IMR-90 (cell line): ENCODE data around the gene ALKBH3. TPM values are rescaled to one million over a fixed set of nuclear protein-coding genes. Genes with fewer than 3 reads are reported as not detected.

Experiments used
- ATAC-seq: fragments of 200-7000 bp; cut with Tn5 transposase; 2 replicates; pipeline ENCODE4 v1.9.1; 2020; ENCODE audit warnings: low read depth, mild to moderate bottlenecking, moderate library complexity
- BruUV-seq: library from RNA; stranded (reverse); fragments of 400-500 nt; replicated peaks from 2 replicates; lab custom pipeline; 2021; lab: Mats Ljungman, UMichigan
- CTCF ChIA-PET: fragments of 300-600 bp; formaldehyde crosslinking; extraction: SDS; loops from one replicate; lab custom pipeline; 2021; ENCODE audit warnings: antibody characterized with exemption; lab: Yijun Ruan, JAX
- POLR2A ChIA-PET: fragments of 300-600 bp; sonication (Branson Sonifier 250); formaldehyde crosslinking; loops from one replicate; lab custom pipeline; 2022; ENCODE audit warnings: antibody characterized with exemption; ENCODE audit not compliant: unreplicated experiment; lab: Charles Lee
- DNase-seq: peaks from one replicate; pipeline ENCODE4 v3.0.0; 2013
- H2AFZ ChIP-seq: replicated peaks from 2 replicates; pipeline ENCODE3; 2013; ENCODE audit warnings: low read length, mild to moderate bottlenecking; ENCODE audit not compliant: poor library complexity
- H2AK5ac ChIP-seq: 2 replicates; pipeline ENCODE4 v1.6.1; 2013; ENCODE audit warnings: low read depth, low read length, inconsistent platforms
- H2AK9ac ChIP-seq: replicated peaks from 2 replicates; pipeline ENCODE3; 2013; ENCODE audit warnings: mild to moderate bottlenecking, low read depth, low read length, moderate library complexity; ENCODE audit not compliant: poor library complexity
- H2BK120ac ChIP-seq: 2 replicates; pipeline ENCODE4 v1.6.1; 2013; ENCODE audit warnings: low read depth, low read length, inconsistent platforms
- H2BK15ac ChIP-seq: 3 replicates; pipeline ENCODE4 v1.6.1; 2013; ENCODE audit warnings: low read depth, low read length, inconsistent platforms
- H2BK20ac ChIP-seq: 2 replicates; pipeline ENCODE4 v1.6.1; 2013; ENCODE audit warnings: low read depth, mild to moderate bottlenecking, inconsistent platforms, low read length, moderate library complexity
- H2BK5ac ChIP-seq: 2 replicates; pipeline ENCODE4 v1.6.1; 2013; ENCODE audit warnings: mild to moderate bottlenecking, low read depth, low read length, inconsistent platforms; ENCODE audit not compliant: poor library complexity, severe bottlenecking
- H3K14ac ChIP-seq: replicated peaks from 2 replicates; pipeline ENCODE4 v1.6.1; 2013; ENCODE audit warnings: low read depth, low read length, inconsistent platforms
- H3K18ac ChIP-seq: 2 replicates; pipeline ENCODE4 v1.6.1; 2013; ENCODE audit warnings: low read depth, low read length, control low read depth
- H3K23ac ChIP-seq: 2 replicates; pipeline ENCODE4 v1.6.1; 2013; ENCODE audit warnings: low read depth, low read length, inconsistent platforms
- H3K27ac ChIP-seq: 2 replicates; pipeline ENCODE4 v1.5.1; 2013; ENCODE audit warnings: mild to moderate bottlenecking, control low read depth, low read length; ENCODE audit not compliant: insufficient read depth
- H3K27me3 ChIP-seq: 2 replicates; pipeline ENCODE4 v1.6.1; 2013; ENCODE audit warnings: low read length; ENCODE audit not compliant: control insufficient read depth, insufficient read depth
- H3K36me3 ChIP-seq: 2 replicates; pipeline ENCODE4 v1.6.1; 2013; ENCODE audit warnings: low read length, mixed read lengths; ENCODE audit not compliant: control insufficient read depth, insufficient read depth
- H3K4ac ChIP-seq: 2 replicates; pipeline ENCODE4 v1.6.1; 2013; ENCODE audit warnings: low read depth, low read length, inconsistent platforms
- H3K4me1 ChIP-seq: 2 replicates; pipeline ENCODE4 v1.6.1; 2013; ENCODE audit warnings: low read length, mixed read lengths; ENCODE audit not compliant: control insufficient read depth, insufficient read depth
- H3K4me2 ChIP-seq: 2 replicates; pipeline ENCODE4 v1.6.1; 2013; ENCODE audit warnings: low read depth, mild to moderate bottlenecking, control low read depth, low read length, moderate library complexity
- H3K4me3 ChIP-seq: 2 replicates; pipeline ENCODE4 v1.5.1; 2013; ENCODE audit warnings: low read depth, mild to moderate bottlenecking, control low read depth, low read length, moderate library complexity; ENCODE audit not compliant: insufficient read depth
- H3K56ac ChIP-seq: 2 replicates; pipeline ENCODE4 v1.6.1; 2013; ENCODE audit warnings: low read length, inconsistent platforms; ENCODE audit not compliant: insufficient read depth; ENCODE audit errors: extremely low read depth
- H3K79me1 ChIP-seq, 2 experiments: 2 replicates each; pipeline ENCODE4 v1.6.1; 2013; ENCODE audit warnings: low read length in 2 of 2, inconsistent platforms in 1 of 2, low read depth in 1 of 2
- H3K9ac ChIP-seq: 2 replicates; pipeline ENCODE4 v1.6.1; 2013; ENCODE audit warnings: low read depth, low read length, control low read depth
- H3K9me1 ChIP-seq: 2 replicates; pipeline ENCODE4 v1.6.1; 2013; ENCODE audit warnings: low read length, inconsistent platforms; ENCODE audit not compliant: insufficient read depth
- H3K9me3 ChIP-seq: 2 replicates; pipeline ENCODE4 v1.6.1; 2013; ENCODE audit warnings: low read length; ENCODE audit not compliant: control insufficient read depth, insufficient read depth
- H4K20me1 ChIP-seq: 2 replicates; pipeline ENCODE4 v1.6.1; 2013; ENCODE audit warnings: low read length, inconsistent platforms; ENCODE audit not compliant: insufficient read depth
- H4K5ac ChIP-seq: 2 replicates; pipeline ENCODE4 v1.6.1; 2013; ENCODE audit warnings: mild to moderate bottlenecking, low read depth, low read length, control low read depth
- H4K8ac ChIP-seq, 2 experiments: 2 replicates each; pipeline ENCODE4 v1.6.1; 2013; ENCODE audit warnings: low read depth in 2 of 2, low read length in 2 of 2, control low read depth in 1 of 2, inconsistent platforms in 1 of 2
- H4K91ac ChIP-seq: 2 replicates; pipeline ENCODE4 v1.6.1; 2013; ENCODE audit warnings: low read depth, low read length, inconsistent platforms; ENCODE audit not compliant: insufficient read depth
- CEBPB ChIP-seq: IDR thresholded peaks from 2 replicates; pipeline ENCODE4 v1.6.1; 2012; ENCODE audit warnings: low read depth, low read length, improper control_type of control experiment
- WGBS, 2 experiments: methylation state at CpG; one replicate each; pipeline versions ENCODE4 v1.1.5 to v1.1.7; 2013; ENCODE audit warnings: missing lambda C conversion rate in 2 of 2; ENCODE audit not compliant: insufficient read length in 1 of 2; ENCODE audit errors: extremely low coverage in 2 of 2; 5-methylcytosine and 5-hydroxymethylcytosine counted together
- dilution Hi-C: fragments of 300-500 bp; cut with HindIII; formaldehyde crosslinking; loops from one replicate; pipeline ENCODE4 v1.14.3; 2018; ENCODE audit warnings: low sequenced_read_pairs; ENCODE audit not compliant: unreplicated experiment
- in situ Hi-C: fragments of 300-500 bp; cut with MboI; formaldehyde crosslinking; loops from 3 replicates; pipeline ENCODE4 v1.14.3; 2019; ENCODE audit warnings: low sequenced_read_pairs, inconsistent platforms, mixed read lengths
- intact Hi-C: fragments of 100-400 bp; cut with micrococcal nuclease; formaldehyde crosslinking; loops from 2 replicates; pipeline ENCODE4 v1.10.0; 2022
- polyA plus RNA-seq, 3 experiments: library from polyadenylated mRNA; depleted of rRNA; stranded (reverse); fragments of >200 nt; gene quantifications; 2 replicates each; pipeline ENCODE4 v1.2.3, GENCODE V29; 2012; ENCODE audit warnings: low replicate concordance in 1 of 3
- total RNA-seq: library from RNA; depleted of rRNA; stranded (reverse); fragments of >200 nt; gene quantifications from 2 replicates; pipeline ENCODE4 v1.2.3, GENCODE V29; 2012
- TF ChIP-seq, protein P1 (sequence below): fragments of 150-350 bp; IDR thresholded peaks from 2 replicates; pipeline ENCODE4 v1.6.1; 2017; ENCODE audit warnings: mild to moderate bottlenecking, antibody characterized with exemption, low read length, low read depth

Gene ALKBH3
- total and polyA plus RNA-seq, 2 of the 4 experiments (the other 2 are of a cell fraction) = 27.7 to 62.9 TPM

DNA sequence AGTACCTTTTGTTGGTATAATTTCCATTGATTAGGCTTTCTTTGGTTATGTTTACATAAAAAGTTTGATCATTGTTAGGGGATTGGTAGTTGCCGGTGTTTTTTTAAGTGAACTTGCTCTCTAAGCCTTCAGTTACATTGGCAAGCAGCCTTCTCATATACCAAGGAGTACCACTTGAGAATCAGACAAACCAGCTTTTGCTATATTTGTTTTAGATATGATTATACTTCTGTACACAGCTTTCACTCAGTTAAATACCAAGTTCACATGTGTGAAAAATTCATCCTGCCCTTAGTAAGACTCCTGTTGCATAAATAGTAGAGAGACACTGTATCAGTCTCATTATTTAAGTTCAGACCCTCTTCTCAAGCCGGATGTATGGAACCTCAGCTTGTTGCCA lies 22.4 kb downstream of the ALKBH3 start:
- Histone ChIP-seq H3K4me2 (no peak overlapping the region), H3K79me1 (peaks cover 4% of the 10 kb centered on the region in 2 experiments; a peak in 2 of 4 replicates), H2BK5ac (no peak overlapping the region), H2AK9ac (no peak overlapping the region), H3K36me3 (peaks cover 24% of the 10 kb centered on the region), H2AFZ (no peak overlapping the region), H2BK20ac (no peak overlapping the region), H3K9me3 (no peaks in the 10 kb centered on the region), H3K18ac (no peak overlapping the region), H4K8ac (no peak overlapping the region), H3K9ac (no peak overlapping the region), H2AK5ac (no peak overlapping the region), H3K27me3 (no peaks in the 10 kb centered on the region), H4K20me1 (no peaks in the 10 kb centered on the region), H3K4me1 (no peaks in the 10 kb centered on the region), H3K4me3 (no peak overlapping the region), H2BK15ac (no peak overlapping the region), H4K5ac (no peak overlapping the region), H2BK120ac (no peak overlapping the region), H3K23ac (no peak overlapping the region), H3K4ac (no peak overlapping the region), H3K27ac (no peak overlapping the region), H3K14ac (no peak overlapping the region), H4K91ac (no peak overlapping the region), H3K9me1 (no peaks in the 10 kb centered on the region; the same call in 1 of the 2 replicates), H3K56ac (no peak overlapping the region)
- dilution Hi-C loops = loop anchor here (25.0 kb wide), 1 partner anchor 134 kb away; the partner anchor contains the start of gene ACCSL
- BruUV-seq = no TSS peak
- intact Hi-C loops = no loop called here
- ATAC-seq (no peak), DNase-seq (no peak)
- CTCF ChIA-PET = interaction anchor here (1.0 kb wide), 1 partner anchor 20 kb away, joined by 3 read pairs; no protein-coding TSS in a partner anchor
- WGBS, 2 experiments = no CpG with 5 or more reads among the region's 2 CpGs
- POLR2A ChIA-PET = interaction anchor here (0.6 kb wide), 2 partner anchors 14 to 15 kb away, joined by 3 to 4 read pairs; no protein-coding TSS in a partner anchor
- in situ Hi-C loops = no loop called here
- TF ChIP-seq, protein P1, sequence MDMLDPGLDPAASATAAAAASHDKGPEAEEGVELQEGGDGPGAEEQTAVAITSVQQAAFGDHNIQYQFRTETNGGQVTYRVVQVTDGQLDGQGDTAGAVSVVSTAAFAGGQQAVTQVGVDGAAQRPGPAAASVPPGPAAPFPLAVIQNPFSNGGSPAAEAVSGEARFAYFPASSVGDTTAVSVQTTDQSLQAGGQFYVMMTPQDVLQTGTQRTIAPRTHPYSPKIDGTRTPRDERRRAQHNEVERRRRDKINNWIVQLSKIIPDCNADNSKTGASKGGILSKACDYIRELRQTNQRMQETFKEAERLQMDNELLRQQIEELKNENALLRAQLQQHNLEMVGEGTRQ = no peak
- no peak for TF ChIP-seq CEBPB
